ENCODE results near the gene PPP2R5D.

Gene PPP2R5D

DNA sequence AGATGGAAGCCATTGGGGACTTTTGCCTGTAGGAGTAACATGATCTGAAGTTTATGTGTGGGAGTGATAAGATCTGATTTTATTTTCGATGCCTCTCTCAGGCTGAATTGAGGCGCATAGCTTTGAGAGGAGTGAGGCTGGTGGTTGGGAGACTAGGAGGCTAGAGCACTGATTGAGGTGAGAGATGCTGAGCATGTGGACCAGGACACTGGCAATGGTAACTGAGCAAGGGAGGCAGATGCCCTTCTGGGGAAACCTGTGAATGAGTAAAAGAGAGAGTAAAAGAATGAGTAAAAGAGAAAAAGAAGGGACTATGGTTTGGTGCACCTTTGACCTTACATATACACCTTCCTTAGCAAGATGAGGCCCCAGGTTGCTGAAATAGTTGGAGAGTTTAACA is 40.1 kb downstream of the PPP2R5D start:
- TF ChIP-seq, protein P1, sequence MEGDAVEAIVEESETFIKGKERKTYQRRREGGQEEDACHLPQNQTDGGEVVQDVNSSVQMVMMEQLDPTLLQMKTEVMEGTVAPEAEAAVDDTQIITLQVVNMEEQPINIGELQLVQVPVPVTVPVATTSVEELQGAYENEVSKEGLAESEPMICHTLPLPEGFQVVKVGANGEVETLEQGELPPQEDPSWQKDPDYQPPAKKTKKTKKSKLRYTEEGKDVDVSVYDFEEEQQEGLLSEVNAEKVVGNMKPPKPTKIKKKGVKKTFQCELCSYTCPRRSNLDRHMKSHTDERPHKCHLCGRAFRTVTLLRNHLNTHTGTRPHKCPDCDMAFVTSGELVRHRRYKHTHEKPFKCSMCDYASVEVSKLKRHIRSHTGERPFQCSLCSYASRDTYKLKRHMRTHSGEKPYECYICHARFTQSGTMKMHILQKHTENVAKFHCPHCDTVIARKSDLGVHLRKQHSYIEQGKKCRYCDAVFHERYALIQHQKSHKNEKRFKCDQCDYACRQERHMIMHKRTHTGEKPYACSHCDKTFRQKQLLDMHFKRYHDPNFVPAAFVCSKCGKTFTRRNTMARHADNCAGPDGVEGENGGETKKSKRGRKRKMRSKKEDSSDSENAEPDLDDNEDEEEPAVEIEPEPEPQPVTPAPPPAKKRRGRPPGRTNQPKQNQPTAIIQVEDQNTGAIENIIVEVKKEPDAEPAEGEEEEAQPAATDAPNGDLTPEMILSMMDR (IDR thresholded peaks at IDR 0.05; ENCODE audit: low read length, missing control alignments), result no peak
- DNase-seq (ENCODE audit: low read depth), result no peak
- H3K4me3 ChIP-seq (replicated peaks; ENCODE audit: low read depth, low read length), result no peak overlapping the region

DNA sequence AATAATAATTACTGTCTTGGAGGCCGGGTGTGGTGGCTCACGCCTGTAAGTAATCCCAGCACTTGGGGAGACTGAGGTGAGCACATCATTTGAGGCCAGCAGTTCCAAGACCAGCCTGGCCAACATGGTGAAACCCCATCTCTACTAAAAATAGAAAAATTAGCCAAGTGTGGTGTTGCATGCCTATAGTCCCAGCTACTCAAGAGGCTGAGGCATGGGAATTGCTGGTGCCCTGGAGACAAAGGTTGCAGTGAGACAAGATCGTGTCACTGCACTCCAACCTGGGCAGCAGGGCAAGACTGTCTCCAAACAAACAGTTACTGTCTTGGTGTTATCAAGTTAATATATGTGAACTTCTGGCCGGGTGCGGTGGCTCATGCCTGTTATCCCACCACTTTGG is 42.0 kb downstream of the PPP2R5D start:
- TF ChIP-seq, protein P1 (IDR thresholded peaks at IDR 0.05; ENCODE audit: low read length, missing control alignments), result no peak
- H3K4me3 ChIP-seq (replicated peaks; ENCODE audit: low read depth, low read length), result no peak overlapping the region
- no peak for DNase-seq (ENCODE audit: low read depth)

DNA sequence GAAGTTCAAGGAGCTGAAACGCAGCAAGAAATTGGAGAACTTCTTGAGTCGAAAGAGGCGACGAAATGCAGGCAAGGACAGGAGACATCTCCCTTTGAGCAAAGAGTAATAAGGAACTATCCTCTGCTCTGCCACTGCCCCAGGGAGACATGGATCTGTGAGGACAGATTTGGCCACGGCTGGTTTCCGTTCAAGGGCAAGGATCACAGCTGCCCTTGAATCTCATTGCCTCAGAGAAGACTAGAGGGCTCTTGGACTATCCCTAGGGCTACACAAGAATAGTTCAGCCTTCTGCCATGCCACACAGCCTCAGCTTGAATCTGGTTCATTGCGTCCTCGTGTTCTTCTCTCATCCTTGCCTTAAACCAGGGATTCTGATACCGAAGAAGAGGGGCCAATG is 44.8 kb downstream of the PPP2R5D start:
- TF ChIP-seq, protein P1 (IDR thresholded peaks at IDR 0.05; ENCODE audit: low read length, missing control alignments), result no peak
- DNase-seq (ENCODE audit: low read depth), result no peak
- no peak overlapping the region for H3K4me3 ChIP-seq (replicated peaks; ENCODE audit: low read depth, low read length)

DNA sequence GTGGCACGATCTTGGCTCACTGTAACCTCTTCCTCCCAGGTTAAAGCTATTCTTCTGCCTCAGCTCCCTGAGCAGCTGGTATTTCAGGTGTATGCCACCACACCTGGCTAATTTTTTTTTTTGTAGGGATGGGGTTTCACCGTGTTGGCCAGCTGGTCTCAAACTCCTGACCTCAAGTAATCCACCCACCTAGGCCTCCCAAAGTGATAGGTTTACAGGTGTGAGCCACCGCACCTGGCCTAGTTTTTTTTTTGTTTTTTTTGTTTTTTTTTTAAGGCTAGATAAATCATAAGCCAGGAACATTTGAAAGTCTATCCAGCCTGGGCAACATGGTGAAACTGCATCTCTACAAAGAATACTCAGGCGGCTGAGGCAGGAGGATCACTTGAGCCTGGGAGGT is 48.0 kb downstream of the PPP2R5D start:
- no peak for DNase-seq (ENCODE audit: low read depth)
- TF ChIP-seq, protein P1 (IDR thresholded peaks at IDR 0.05; ENCODE audit: low read length, missing control alignments), result no peak
- no peak overlapping the region for H3K4me3 ChIP-seq (replicated peaks; ENCODE audit: low read depth, low read length)

DNA sequence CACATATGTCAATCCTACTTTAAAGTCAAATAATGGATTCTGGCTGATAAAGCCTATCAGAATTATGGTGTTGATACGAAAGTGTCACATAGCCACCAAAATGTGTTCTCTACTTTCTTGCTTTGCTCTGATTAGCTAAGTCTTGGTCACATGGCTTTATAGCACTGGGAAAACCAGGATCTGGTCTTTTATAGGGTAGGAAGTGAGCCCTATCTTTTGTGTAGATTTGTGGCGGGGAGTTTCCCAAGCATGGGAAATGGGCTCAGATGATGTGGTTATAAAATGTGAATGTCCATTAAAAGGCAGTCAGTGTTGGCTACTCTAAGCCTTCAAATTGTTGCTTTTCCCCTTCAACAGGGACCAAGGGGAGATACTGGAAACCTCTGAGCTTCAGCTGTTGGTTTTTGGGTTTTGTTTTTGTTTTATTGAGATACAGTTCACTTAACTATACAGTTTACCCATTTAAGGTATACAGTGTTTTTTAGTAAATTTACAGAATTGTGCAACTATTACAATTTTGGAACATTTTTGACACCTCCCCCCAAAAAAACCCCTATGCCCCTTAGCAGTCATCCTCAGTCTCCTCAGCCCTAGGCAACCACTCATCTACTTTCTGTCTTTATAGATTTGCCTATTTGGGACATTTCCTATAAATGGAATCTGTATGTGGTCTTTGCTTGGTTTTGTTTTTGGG is 49.3 kb downstream of the PPP2R5D start:
- DNase-seq (ENCODE audit: low read depth), result no peak
- no peak overlapping the region for H3K4me3 ChIP-seq (replicated peaks; ENCODE audit: low read depth, low read length)
- TF ChIP-seq, protein P1 (IDR thresholded peaks at IDR 0.05; ENCODE audit: low read length, missing control alignments), result no peak

DNA sequence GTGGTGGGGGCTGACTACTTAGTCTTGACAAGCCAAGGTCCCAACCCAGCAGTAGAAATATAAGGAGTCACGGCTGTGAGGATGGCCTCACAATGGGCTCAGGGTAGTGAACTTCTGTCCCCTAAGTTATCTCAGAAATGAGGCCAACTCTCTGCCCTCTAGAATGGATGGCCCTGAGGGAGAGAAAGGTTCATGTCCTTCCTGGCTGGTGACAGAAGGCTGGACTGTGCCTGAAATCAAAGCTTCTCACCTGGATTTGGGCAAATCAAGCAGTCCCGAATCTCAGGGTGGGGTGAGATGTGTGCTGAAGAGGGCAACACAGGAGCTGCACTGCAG is 49.8 kb downstream of the PPP2R5D start:
- TF ChIP-seq, protein P1 (IDR thresholded peaks at IDR 0.05; ENCODE audit: low read length, missing control alignments), result no peak
- no peak for DNase-seq (ENCODE audit: low read depth)
- no peak overlapping the region for H3K4me3 ChIP-seq (replicated peaks; ENCODE audit: low read depth, low read length)

DNA sequence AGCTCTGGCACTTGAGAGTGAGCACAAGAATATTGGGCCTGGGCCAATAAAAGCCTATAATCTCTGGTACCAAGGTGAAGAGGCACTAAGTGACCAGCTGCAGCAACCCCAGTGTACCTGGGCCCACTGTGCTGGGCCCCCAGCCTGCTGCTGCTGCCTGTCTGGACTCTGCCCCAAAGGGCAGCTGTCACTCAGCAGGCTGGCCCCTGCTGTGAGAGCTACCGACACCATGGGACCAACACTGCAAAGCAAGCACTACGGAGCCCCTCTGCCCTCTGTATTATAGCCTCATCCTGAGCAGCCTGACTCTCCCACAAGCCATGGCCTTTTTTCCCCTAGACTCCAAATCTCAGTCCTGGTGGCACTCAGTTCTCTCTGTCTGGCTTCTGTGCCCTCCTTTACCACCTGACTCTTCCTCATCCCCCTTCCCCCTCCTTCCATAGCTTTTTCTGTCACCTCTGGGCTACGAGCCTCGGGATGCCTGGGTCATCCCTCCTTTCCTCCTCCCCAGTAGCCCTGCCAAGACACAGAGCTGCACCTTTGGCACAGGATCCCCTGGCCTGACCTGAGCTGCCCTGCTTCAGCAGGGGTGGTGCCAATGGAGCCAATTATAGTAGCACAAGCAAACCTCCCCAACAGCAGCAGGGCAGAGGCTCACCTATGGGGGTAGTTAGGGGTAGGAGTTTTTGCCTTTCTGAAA is 51.3 kb downstream of the PPP2R5D start:
- TF ChIP-seq, protein P1 (IDR thresholded peaks at IDR 0.05; ENCODE audit: low read length, missing control alignments), result no peak
- no peak for DNase-seq (ENCODE audit: low read depth)
- no peak overlapping the region for H3K4me3 ChIP-seq (replicated peaks; ENCODE audit: low read depth, low read length)
